Activated T-helper 2 cell treated with anti-CD3 and anti-CD28 coated beads, Interferon-gamma antibody, Interleukin-2, Interleukin-4, amounts not matched to agents 10 μg/mL and 5 μg/mL and 100 μg/mL, durations not matched to agents 14 hours and 24 hours and 36 hours (primary cell): Measurements from ENCODE around the gene JSRP1. TPM values are rescaled to one million over a fixed set of nuclear protein-coding genes. Genes with fewer than 3 reads are reported as not detected.
"Not testable (repeated sequence)": the region's sequence is repeated elsewhere in the genome, so short reads cannot be mapped to it uniquely, and the experiment has no call there.

Experiments used
- DNase-seq: peaks from one replicate; pipeline ENCODE4 v3.0.0; 2021; ENCODE audit warnings: low spot score
- H3K27ac Mint-ChIP-seq: one replicate; pipeline ENCODE4 v1.8.0; 2021; ENCODE audit warnings: mixed read lengths
- H3K27me3 Mint-ChIP-seq: one replicate; pipeline ENCODE4 v1.8.0; 2021; ENCODE audit warnings: low read depth, mixed read lengths
- H3K36me3 Mint-ChIP-seq: one replicate; pipeline ENCODE4 v1.8.0; 2021; ENCODE audit warnings: low read depth, mixed read lengths
- H3K4me1 Mint-ChIP-seq: one replicate; pipeline ENCODE4 v1.8.0; 2021; ENCODE audit warnings: low read depth, mixed read lengths
- H3K4me3 Mint-ChIP-seq: one replicate; pipeline ENCODE4 v1.8.0; 2021; ENCODE audit warnings: low read depth, mild to moderate bottlenecking, moderate library complexity, mixed read lengths
- H3K9me3 Mint-ChIP-seq: one replicate; pipeline ENCODE4 v1.8.0; 2021; ENCODE audit warnings: mixed read lengths
- intact Hi-C: fragments of 100-400 bp; cut with micrococcal nuclease; formaldehyde crosslinking; loops from one replicate; pipeline ENCODE4 v1.15.1; 2023
- total RNA-seq: library from RNA; stranded (reverse); gene quantifications from 2 replicates; pipeline ENCODE4 v1.2.3, GENCODE V29; 2022

The JSRP1 gene
- total RNA-seq, 1 donor from 2014 or later: 0.21 TPM

DNA sequence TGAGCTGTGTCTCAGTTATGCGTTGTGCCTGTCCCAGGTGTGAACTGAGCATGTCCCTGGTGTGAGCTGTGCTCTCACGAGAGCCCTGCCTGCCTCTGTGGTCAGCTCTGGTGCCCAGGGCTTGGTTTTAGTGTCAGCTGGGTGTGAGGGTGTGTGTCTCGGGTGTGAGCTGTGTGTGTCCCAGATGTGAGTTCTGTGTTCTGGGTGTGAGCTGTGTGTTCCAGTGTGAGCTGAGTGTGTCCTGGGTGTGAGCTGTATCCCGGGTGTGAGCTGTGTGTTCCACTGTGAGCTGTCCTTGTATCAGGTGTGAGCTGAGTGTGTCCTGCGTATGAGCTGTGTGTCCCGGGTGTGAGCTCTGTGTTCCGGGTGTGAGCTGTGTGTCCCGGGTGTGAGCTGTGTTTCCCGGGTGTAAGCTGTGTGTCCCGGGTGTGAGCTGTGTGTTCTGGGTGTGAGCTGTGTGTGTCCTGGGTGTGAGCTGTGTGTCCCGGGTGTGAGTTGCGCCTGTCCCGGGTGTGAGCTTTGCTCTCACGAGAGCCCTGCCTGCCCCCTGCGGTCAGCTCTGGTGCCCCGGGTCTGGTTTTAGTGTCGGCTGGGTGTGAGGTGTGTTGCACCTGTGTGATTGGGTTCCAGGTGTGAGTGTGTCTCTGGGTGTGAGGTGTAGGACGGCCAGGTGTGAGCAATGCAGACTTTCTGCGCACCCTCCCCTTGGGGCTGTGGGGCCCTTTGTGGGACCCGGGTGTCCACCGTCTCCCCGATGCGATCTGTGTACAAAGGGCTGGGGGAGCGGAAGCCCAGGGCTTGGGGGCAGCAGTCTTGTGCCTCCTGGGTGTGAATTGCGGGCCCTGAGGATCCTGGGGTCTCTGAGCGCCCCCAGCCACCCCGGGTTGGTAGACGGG lies 32.8 kb upstream of the JSRP1 start:
- peak overlapping the region; percentile 80 for H3K27ac Mint-ChIP-seq
- no peak for DNase-seq
- peak overlapping the region; percentile 85 for H3K4me3 Mint-ChIP-seq
- intact Hi-C loops: no loop called here
- peaks cover 17% of the 10 kb centered on the region for H3K4me1 Mint-ChIP-seq
- no peaks in the 10 kb centered on the region for H3K9me3 Mint-ChIP-seq
- peaks cover 2% of the 10 kb centered on the region for H3K27me3 Mint-ChIP-seq
- H3K36me3 Mint-ChIP-seq: peaks cover 19% of the 10 kb centered on the region

- Mint-ChIP-seq H3K36me3 (peaks cover 16% of the 10 kb centered on the region), H3K27ac (peak overlapping the region; percentile 62), H3K4me3 (peak overlapping the region; percentile 85), H3K4me1 (peaks cover 15% of the 10 kb centered on the region), H3K9me3 (no peaks in the 10 kb centered on the region), H3K27me3 (peaks cover 2% of the 10 kb centered on the region)
- no peak for DNase-seq
- intact Hi-C loops: no loop called here
Observed at GRCh38 chr19:2288338-2288817, 32.2 kb upstream of the JSRP1 start.

DNA sequence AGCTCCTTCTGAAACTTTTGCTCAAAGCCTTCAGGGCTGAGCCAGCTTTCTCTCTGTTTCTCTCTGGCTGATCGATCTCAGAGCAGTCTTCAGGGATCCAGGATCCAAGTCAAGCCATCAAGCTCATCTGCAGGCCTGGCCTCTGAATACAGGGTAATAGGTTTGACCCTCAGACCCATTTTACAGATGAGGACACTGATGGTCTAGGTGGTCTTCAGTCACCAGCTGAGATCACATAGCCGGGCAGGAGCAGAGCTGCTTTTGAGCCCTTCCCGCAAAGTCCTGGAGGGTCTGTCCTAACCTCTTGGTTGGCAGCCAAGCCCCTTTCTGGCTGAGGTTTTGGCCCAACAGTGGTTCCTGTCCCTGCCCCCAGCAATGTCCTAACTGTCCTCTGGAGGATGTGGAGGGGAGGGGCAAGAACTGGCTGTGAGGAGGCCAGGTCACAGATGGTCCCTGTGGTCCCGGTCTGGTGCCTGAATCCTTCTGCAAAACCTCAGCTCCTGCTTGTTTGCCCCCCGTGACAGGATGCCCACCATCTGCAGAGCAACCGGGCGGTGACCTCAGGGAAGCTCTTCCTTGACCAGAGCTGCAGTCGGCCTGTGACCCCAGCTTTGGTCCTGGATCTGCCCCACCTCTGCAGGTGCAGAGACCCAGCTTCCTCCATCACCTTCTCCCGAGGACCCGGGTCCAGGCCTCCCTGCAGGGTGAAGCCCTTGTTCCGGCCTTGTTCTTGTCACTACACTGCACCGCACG lies 31.5 kb upstream of the JSRP1 start:
- Mint-ChIP-seq H3K36me3 (peaks cover 13% of the 10 kb centered on the region), H3K27ac (no peak overlapping the region), H3K4me3 (no peak overlapping the region), H3K27me3 (peaks cover 4% of the 10 kb centered on the region), H3K4me1 (peaks cover 15% of the 10 kb centered on the region), H3K9me3 (no peaks in the 10 kb centered on the region)
- intact Hi-C loops: no loop called here
- DNase-seq: no peak

DNA sequence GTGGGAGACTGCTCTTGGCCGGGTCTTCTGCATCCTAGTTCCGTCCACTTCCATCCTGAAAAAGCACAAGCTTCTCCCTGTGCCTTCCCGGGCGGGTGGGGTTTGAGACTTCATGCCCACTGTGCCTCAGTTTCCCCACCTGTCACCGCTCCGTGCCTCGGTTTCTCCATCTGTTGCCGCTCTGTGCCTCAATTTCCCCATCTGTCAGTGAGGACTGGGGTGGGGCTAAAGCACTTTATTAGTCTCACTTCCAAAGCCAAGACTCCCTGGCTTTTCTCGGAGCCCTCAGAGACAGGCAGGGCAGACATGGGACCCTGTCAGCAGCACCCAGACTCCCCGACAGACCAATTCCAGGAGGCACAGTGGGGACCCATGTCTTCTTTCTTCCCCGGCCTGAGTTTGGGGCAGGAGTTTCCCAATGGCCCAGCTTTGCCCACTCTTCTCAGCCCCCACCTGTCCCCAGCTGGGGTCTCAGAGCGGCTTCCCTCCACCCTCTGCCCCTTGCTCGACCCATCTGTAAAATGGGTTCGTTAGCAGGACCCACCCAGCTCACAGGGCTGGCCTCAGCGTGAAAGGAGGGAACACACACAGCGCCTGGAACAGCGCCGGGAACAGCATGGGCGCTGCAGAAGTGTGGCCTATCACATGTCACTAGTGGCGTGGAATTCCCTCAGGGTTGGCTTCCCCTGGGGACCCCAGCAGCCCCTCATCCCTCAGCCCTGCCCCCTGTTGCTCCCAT lies 30.4 kb upstream of the JSRP1 start:
- Mint-ChIP-seq H3K27me3 (peaks cover 6% of the 10 kb centered on the region), H3K36me3 (peaks cover 8% of the 10 kb centered on the region), H3K4me3 (no peak overlapping the region), H3K4me1 (peaks cover 19% of the 10 kb centered on the region), H3K27ac (no peak overlapping the region), H3K9me3 (no peaks in the 10 kb centered on the region)
- intact Hi-C loops: no loop called here
- no peak for DNase-seq

- Mint-ChIP-seq H3K9me3 (no peaks in the 10 kb centered on the region), H3K27me3 (peaks cover 5% of the 10 kb centered on the region), H3K36me3 (peaks cover under 1% of the 10 kb centered on the region), H3K27ac (no peak overlapping the region), H3K4me3 (no peak overlapping the region), H3K4me1 (peaks cover 12% of the 10 kb centered on the region)
- DNase-seq: no peak
- intact Hi-C loops: no loop called here
Observed at GRCh38 chr19:2283835-2284507, 27.8 kb upstream of the JSRP1 start.

GRCh38 chr19:2282862-2283237 lies 26.6 kb upstream of the JSRP1 start:
- H3K27ac Mint-ChIP-seq: no peak overlapping the region
- H3K4me3 Mint-ChIP-seq: peak overlapping the region; percentile 7
- peaks cover 5% of the 10 kb centered on the region for H3K27me3 Mint-ChIP-seq

GRCh38 chr19:2282062-2282861 lies 26.0 kb upstream of the JSRP1 start, which contains the start of gene PEAK3:
PEAK3 (minus strand) TSS chr19:2282175; CDS start chr19:2280931, 1,244 bp downstream.
- intact Hi-C loops: no loop called here
- no peak for DNase-seq
- Mint-ChIP-seq H3K4me1 (peaks cover 4% of the 10 kb centered on the region), H3K27ac (peak within 1 kb of the TSS; percentile 28), H3K4me3 (peak within 1 kb of the TSS; percentile 51), H3K9me3 (no peaks in the 10 kb centered on the region), H3K36me3 (peaks cover 1% of the 10 kb centered on the region), H3K27me3 (peaks cover 5% of the 10 kb centered on the region)

More at GRCh38 chr19:2282862-2283237, 26.6 kb upstream of the JSRP1 start:
- Mint-ChIP-seq H3K36me3 (no peaks in the 10 kb centered on the region), H3K9me3 (no peaks in the 10 kb centered on the region), H3K4me1 (peaks cover 4% of the 10 kb centered on the region)
- no peak for DNase-seq
- intact Hi-C loops: no loop called here

GRCh38 chr19:2281265-2282061 lies 25.2 kb upstream of the JSRP1 start:
- intact Hi-C loops, H3K27ac Mint-ChIP-seq, H3K27me3 Mint-ChIP-seq: not testable (repeated sequence)

GRCh38 chr19:2280633-2281264 lies 24.5 kb upstream of the JSRP1 start:
- intact Hi-C loops: no loop called here
- peaks cover 4% of the 10 kb centered on the region for H3K36me3 Mint-ChIP-seq
- peaks cover 5% of the 10 kb centered on the region for H3K27me3 Mint-ChIP-seq
- peaks cover 4% of the 10 kb centered on the region for H3K4me1 Mint-ChIP-seq
- H3K27ac Mint-ChIP-seq: no peak overlapping the region
- no peak for DNase-seq
- no peaks in the 10 kb centered on the region for H3K9me3 Mint-ChIP-seq
- no peak overlapping the region for H3K4me3 Mint-ChIP-seq

More at GRCh38 chr19:2281265-2282061, 25.2 kb upstream of the JSRP1 start:
- DNase-seq, H3K36me3 Mint-ChIP-seq, H3K9me3 Mint-ChIP-seq, H3K4me1 Mint-ChIP-seq, H3K4me3 Mint-ChIP-seq: not testable (repeated sequence)

DNA sequence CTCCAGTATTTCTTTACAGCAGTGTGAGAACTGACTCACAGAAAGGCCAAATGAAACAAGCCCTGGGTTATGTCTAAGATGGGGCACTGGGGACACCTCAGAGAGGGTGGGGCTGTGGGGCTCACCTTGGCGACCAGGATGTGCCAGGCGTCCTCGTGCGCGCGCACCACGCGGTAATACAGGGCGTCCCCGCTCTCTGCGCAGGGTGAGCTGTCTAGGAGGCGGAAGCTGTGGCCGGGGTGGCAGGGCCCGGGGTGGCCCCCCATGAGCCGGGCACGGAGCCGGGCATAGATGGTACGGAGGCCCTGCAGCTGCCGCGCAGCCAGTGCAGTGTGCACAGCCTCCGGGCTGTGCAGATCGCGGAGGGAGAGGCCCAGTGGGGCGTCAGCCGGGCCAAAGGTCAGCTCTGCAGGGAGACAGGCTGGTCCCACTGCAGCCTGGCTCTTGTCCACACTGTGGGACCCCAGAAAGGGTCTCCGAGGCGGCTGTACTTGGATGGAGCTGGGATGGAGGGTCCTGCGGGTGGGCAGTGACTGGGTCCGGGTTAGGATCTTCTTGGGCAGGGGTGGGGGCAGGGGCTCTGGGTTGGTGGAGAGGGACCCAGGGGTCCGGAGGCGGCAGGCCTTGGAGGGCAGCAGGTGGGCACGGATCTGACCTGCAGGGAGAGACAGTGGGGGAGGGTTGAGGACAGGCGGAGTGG lies 22.4 kb upstream of the JSRP1 start:
- H3K9me3 Mint-ChIP-seq: no peaks in the 10 kb centered on the region
- peaks cover 16% of the 10 kb centered on the region for H3K4me1 Mint-ChIP-seq
- intact Hi-C loops: loop anchor here (10.0 kb wide), 1 partner anchor 346 kb away; no protein-coding TSS in a partner anchor
- H3K27ac Mint-ChIP-seq: no peak overlapping the region
- peaks cover 17% of the 10 kb centered on the region for H3K36me3 Mint-ChIP-seq
- no peak for DNase-seq
- peaks cover 5% of the 10 kb centered on the region for H3K27me3 Mint-ChIP-seq
- H3K4me3 Mint-ChIP-seq: no peak overlapping the region
